ENCODE results near the gene ADGRB3. TPM values are rescaled to one million over a fixed set of nuclear protein-coding genes. Genes with fewer than 3 reads are reported as not detected.

The ADGRB3 gene
- total RNA-seq, 6 donors from 2014 or later, result 1.1 to 7.3 (median 3.0) TPM

DNA sequence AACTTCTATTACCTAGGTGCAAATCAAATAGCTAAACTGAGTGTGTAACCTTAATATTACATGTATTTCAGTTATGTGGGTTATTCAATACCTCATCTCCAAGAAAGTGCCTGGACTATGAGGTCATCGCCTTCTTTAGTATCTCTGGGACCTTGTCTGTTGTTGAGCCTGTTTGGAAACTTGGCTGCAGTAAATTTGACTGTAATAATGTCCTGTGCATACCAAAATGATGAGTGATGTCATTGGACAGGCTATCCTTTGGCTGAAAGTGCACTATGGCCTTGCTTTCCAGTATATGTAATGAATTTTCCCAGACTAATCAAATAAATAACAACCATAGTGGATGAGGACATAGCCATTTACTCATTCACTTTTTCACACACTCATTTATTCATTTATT is 455.1 kb downstream of the ADGRB3 start:
- Histone ChIP-seq H3K9me3 (no peaks in the 10 kb centered on the region), H3K27ac (no peak overlapping the region), H3K4me1 (no peaks in the 10 kb centered on the region), H3K27me3 (no peaks in the 10 kb centered on the region), H3K36me3 (no peaks in the 10 kb centered on the region), H3K4me3 (no peak overlapping the region)
- TF ChIP-seq POLR2A (IDR thresholded peaks at IDR 0.05) (no peak), EP300 (IDR thresholded peaks at IDR 0.05) (no peak), POLR2AphosphoS5 (IDR thresholded peaks at IDR 0.05) (no peak)
- TF ChIP-seq, protein P1, sequence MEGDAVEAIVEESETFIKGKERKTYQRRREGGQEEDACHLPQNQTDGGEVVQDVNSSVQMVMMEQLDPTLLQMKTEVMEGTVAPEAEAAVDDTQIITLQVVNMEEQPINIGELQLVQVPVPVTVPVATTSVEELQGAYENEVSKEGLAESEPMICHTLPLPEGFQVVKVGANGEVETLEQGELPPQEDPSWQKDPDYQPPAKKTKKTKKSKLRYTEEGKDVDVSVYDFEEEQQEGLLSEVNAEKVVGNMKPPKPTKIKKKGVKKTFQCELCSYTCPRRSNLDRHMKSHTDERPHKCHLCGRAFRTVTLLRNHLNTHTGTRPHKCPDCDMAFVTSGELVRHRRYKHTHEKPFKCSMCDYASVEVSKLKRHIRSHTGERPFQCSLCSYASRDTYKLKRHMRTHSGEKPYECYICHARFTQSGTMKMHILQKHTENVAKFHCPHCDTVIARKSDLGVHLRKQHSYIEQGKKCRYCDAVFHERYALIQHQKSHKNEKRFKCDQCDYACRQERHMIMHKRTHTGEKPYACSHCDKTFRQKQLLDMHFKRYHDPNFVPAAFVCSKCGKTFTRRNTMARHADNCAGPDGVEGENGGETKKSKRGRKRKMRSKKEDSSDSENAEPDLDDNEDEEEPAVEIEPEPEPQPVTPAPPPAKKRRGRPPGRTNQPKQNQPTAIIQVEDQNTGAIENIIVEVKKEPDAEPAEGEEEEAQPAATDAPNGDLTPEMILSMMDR (IDR thresholded peaks at IDR 0.05), result no peak
- DNase-seq (no peak), ATAC-seq (ENCODE audit: low FRiP score in 2 of 2) (peak in 1 of 2 donors; percentile 91)
- WGBS, 2 donors, result 74 to 84% methylated on average over 1 of the region's 1 CpG

DNA sequence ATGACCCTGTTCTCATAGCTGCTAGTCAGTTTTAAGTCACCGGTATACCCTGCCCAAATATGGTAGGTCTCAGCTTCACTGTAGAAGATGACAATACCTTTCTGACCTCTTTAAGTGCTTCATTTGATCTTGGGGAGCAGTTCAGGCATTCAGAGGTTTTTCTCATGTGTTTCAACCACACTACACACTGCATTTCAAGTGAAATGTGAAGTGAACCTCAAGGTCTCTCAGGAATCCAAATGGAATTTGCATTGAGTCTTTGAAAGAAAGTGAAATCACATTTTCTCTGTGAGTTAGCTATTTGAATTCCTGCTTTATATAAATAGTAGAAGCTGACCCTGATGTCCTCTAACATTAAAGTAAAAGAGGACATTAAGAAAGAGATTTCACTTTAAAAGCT is 461.6 kb downstream of the ADGRB3 start:
- TF ChIP-seq POLR2AphosphoS5 (IDR thresholded peaks at IDR 0.05) (no peak), POLR2A (IDR thresholded peaks at IDR 0.05) (no peak), EP300 (IDR thresholded peaks at IDR 0.05) (no peak)
- TF ChIP-seq, protein P1 (IDR thresholded peaks at IDR 0.05), result no peak
- Histone ChIP-seq H3K4me3 (no peak overlapping the region), H3K27me3 (no peaks in the 10 kb centered on the region), H3K9me3 (no peaks in the 10 kb centered on the region), H3K36me3 (no peaks in the 10 kb centered on the region), H3K27ac (no peak overlapping the region), H3K4me1 (no peaks in the 10 kb centered on the region)
- ATAC-seq (ENCODE audit: low FRiP score in 2 of 2) (no peak), DNase-seq (no peak)
- WGBS, 2 donors, result 67 to 74% methylated on average over 1 of the region's 1 CpG

GRCh38 chr6:69097948-69098347 is 462.9 kb downstream of the ADGRB3 start:
- ATAC-seq (ENCODE audit: low FRiP score in 2 of 2) (no peak), DNase-seq (no peak)
- Histone ChIP-seq H3K27ac (no peak overlapping the region), H3K27me3 (no peaks in the 10 kb centered on the region), H3K4me1 (no peaks in the 10 kb centered on the region), H3K4me3 (no peak overlapping the region), H3K9me3 (no peaks in the 10 kb centered on the region), H3K36me3 (no peaks in the 10 kb centered on the region)
- TF ChIP-seq, protein P1 (IDR thresholded peaks at IDR 0.05), result no peak
- no peak for TF ChIP-seq POLR2AphosphoS5 (IDR thresholded peaks at IDR 0.05)
- TF ChIP-seq EP300 (IDR thresholded peaks at IDR 0.05), result no peak
- no peak for TF ChIP-seq POLR2A (IDR thresholded peaks at IDR 0.05)

DNA sequence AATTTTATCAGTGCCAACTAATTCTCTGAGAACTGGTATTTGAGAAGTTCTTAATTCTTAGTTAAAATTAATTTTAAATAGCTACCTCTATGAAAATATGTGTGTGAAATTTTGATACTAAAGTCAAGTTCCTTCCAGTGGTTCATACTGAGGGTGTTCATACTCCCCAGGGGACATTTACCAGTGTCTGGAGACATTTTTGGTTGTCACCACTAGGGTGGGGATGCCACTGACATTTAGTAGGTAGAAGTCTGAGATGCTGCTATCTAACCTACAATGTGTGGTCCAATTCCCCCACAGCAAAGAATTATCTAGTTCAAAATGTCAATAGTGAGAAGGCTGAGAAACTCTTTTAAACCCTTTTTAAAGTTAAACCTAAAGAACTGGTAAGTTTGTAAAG is 463.8 kb downstream of the ADGRB3 start:
- no peak for DNase-seq
- no peak for TF ChIP-seq POLR2A (IDR thresholded peaks at IDR 0.05)
- no peak for TF ChIP-seq EP300 (IDR thresholded peaks at IDR 0.05)
- TF ChIP-seq POLR2AphosphoS5 (IDR thresholded peaks at IDR 0.05), result no peak
- TF ChIP-seq, protein P1 (IDR thresholded peaks at IDR 0.05), result no peak
- Histone ChIP-seq H3K36me3 (no peaks in the 10 kb centered on the region), H3K4me1 (no peaks in the 10 kb centered on the region), H3K27me3 (no peaks in the 10 kb centered on the region), H3K4me3 (no peak overlapping the region), H3K27ac (no peak overlapping the region), H3K9me3 (no peaks in the 10 kb centered on the region)
- ATAC-seq (ENCODE audit: low FRiP score in 2 of 2), result no peak

DNA sequence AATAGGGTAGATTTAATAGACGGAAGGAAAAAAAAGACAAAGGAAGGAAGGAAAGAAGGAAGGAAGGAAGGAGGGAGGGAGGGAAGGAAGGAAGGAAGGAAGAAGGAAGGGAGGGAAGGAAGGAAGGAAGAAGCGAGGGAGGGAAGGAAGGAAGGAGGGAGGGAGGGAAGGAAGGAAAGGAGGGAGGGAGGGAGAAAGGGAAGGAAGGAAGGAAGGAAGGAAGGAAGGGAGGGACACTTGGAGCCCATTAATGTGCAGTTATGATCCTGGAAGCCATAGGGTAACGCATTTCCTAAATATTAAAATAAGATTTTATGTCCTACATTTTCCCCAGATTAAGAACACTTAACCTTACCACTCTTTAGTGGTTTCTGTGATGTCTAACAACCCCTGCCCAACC is 465.7 kb downstream of the ADGRB3 start:
- WGBS, 2 donors, result 85 to 97% methylated on average over 2 of the region's 3 CpGs
- no peak for TF ChIP-seq POLR2AphosphoS5 (IDR thresholded peaks at IDR 0.05)
- TF ChIP-seq, protein P1 (IDR thresholded peaks at IDR 0.05), result no peak
- no peak for TF ChIP-seq EP300 (IDR thresholded peaks at IDR 0.05)
- TF ChIP-seq POLR2A (IDR thresholded peaks at IDR 0.05), result no peak

More for the DNA sequence above, 465.7 kb downstream of the ADGRB3 start:
- ATAC-seq (ENCODE audit: low FRiP score in 2 of 2) (no peak), DNase-seq (no peak)
- H3K4me3 ChIP-seq, result no peak overlapping the region
- no peaks in the 10 kb centered on the region for H3K36me3 ChIP-seq
- no peak overlapping the region for H3K27ac ChIP-seq
- no peaks in the 10 kb centered on the region for H3K4me1 ChIP-seq
- H3K9me3 ChIP-seq, result no peaks in the 10 kb centered on the region
- no peaks in the 10 kb centered on the region for H3K27me3 ChIP-seq

All from upper lobe of left lung (tissue), 6 donors.